ENCODE results near the gene CEP104. TPM values are rescaled to one million over a fixed set of nuclear protein-coding genes. Genes with fewer than 3 reads are reported as not detected.

Gene CEP104
- total and polyA plus RNA-seq, 9 of the 15 experiments (the other 6 are each of a cell fraction or from before 2014, with no cell fraction given): 11.2 to 63.4 (median 42.6) TPM

DNA sequence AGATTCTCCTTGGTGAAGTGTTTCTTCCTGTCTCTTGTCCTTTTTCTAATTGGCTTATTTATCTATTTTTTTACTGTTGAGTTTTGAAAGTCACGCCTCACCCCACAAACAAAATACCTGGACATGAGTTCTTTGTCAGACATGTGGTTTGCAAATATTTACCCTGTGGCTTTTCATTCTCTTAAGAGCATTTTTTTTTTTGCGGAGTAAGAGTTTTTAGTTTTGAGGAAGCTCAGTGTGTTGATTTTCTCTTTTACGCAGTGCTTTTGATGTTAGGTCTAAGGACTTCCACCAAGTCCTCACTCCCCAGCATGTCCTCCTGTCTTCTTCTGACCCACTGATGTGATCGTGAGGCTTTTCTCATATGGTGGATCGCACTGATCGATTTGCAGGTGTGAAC, 7.9 kb upstream of the CEP104 start:
- no peak for ATAC-seq
- Histone ChIP-seq H2AFZ (ENCODE audit: low read depth, low read length) (no peak overlapping the region), H3K9me1 (ENCODE audit: control insufficient read depth, insufficient read depth, low read length) (no peaks in the 10 kb centered on the region), H3K27me3 (ENCODE audit: control insufficient read depth in 2 of 2, insufficient read depth in 2 of 2, low read length in 2 of 2) (no peaks in the 10 kb centered on the region), H3K4me1 (replicated peaks in 1 of 2; ENCODE audit: control insufficient read depth in 2 of 2, insufficient read depth in 2 of 2, low read length in 2 of 2) (peaks cover 12 to 21% of the 10 kb centered on the region in 2 experiments; a peak in 4 of 5 replicates), H3K9ac (ENCODE audit: insufficient read depth in 1 of 2, low read depth in 2 of 2, low read length in 2 of 2) (no peak overlapping the region), H3K79me2 (ENCODE audit: control insufficient read depth, insufficient read depth, low read length) (no peaks in the 10 kb centered on the region), H3K9me3 (replicated peaks; ENCODE audit: control insufficient read depth, insufficient read depth, low read depth, low read length) (0 out of 2 replicates have a peak, but pooled peaks cover 2% of the 10 kb centered on the region), H4K20me1 (replicated peaks; ENCODE audit: control insufficient read depth, insufficient read depth, low read length) (no peaks in the 10 kb centered on the region), H3K36me3 (ENCODE audit: control insufficient read depth, insufficient read depth, low read length) (peaks cover 28% of the 10 kb centered on the region), H3K27ac (ENCODE audit: extremely low read depth, low read depth, low read length) (no peak overlapping the region), H3K4me3 (no peak overlapping the region), H3K4me2 (ENCODE audit: insufficient read depth, low read length) (no peak overlapping the region)
- in situ Hi-C loops (cut with MboI) (no loop called here), intact Hi-C loops (cut with micrococcal nuclease) (no loop called here)
- ChIA-PET CTCF (ENCODE audit: low intra/inter-chr PET ratio) (no interaction called here), POLR2A (interaction anchor here (0.6 to 0.8 kb wide), 3 partner anchors 8 to 91 kb away, joined by 3 read pairs; partner anchors contain the start of genes CEP104 and DFFB)
- no TSS peak for BruUV-seq (replicated peaks)
- no peak for TF ChIP-seq NFIX (CRISPR knock-in tag; IDR thresholded peaks at IDR 0.05; ENCODE audit: low read depth)
- TF ChIP-seq ZNF324 (CRISPR knock-in tag; IDR thresholded peaks at IDR 0.05): no peak
- TF ChIP-seq ZNF184 (CRISPR knock-in tag; IDR thresholded peaks at IDR 0.05): no peak
- TF ChIP-seq HNRNPH1 (optimal IDR thresholded peaks at IDR 0.05; ENCODE audit: low read depth, low read length): no peak
- no peak for DNase-seq (ENCODE audit: extremely low read depth in 1 of 4, low spot score in 3 of 4)
- WGBS (ENCODE audit: insufficient coverage, low coverage, missing lambda C conversion rate): 94% methylated on average over 6 of the region's 6 CpGs
- no peak for FAIRE-seq

GRCh38 chr1:3863231-3863935, 6.4 kb upstream of the CEP104 start:
- no peak for ATAC-seq
- intact Hi-C loops (cut with micrococcal nuclease): no loop called here
- 70% methylated on average over 12 of the region's 12 CpGs for WGBS (ENCODE audit: insufficient coverage, low coverage, missing lambda C conversion rate)
- no peak for TF ChIP-seq NFXL1 (CRISPR knock-in tag; IDR thresholded peaks at IDR 0.05)
- peak; percentile 40 for TF ChIP-seq PRDM10 (IDR thresholded peaks at IDR 0.05; ENCODE audit: partially characterized antibody)
- TF ChIP-seq BDP1 (IDR thresholded peaks at IDR 0.05; ENCODE audit: insufficient read depth, insufficient read length): no peak
- no peak for TF ChIP-seq ILK (tag; IDR thresholded peaks at IDR 0.05; ENCODE audit: borderline replicate concordance, low read depth)
- no peak for TF ChIP-seq ZNF253 (CRISPR knock-in tag; conservative IDR thresholded peaks at IDR 0.05)
- no peak for TF ChIP-seq RFX1 (IDR thresholded peaks at IDR 0.05)
- TF ChIP-seq ZZZ3 (IDR thresholded peaks at IDR 0.05): no peak
- TF ChIP-seq RCOR1 (IDR thresholded peaks at IDR 0.05; ENCODE audit: borderline replicate concordance in 1 of 2, low read depth in 2 of 2, low read length in 2 of 2): no peak
- TF ChIP-seq LEF1 (IDR thresholded peaks at IDR 0.05): no peak

More at GRCh38 chr1:3863231-3863935, 6.4 kb upstream of the CEP104 start:
- H3K4me3 ChIP-seq: no peak overlapping the region
- CTCF ChIA-PET (ENCODE audit: low intra/inter-chr PET ratio): no interaction called here
- peaks cover 23% of the 10 kb centered on the region for H3K36me3 ChIP-seq (ENCODE audit: control insufficient read depth, insufficient read depth, low read length)
- no peaks in the 10 kb centered on the region for H4K20me1 ChIP-seq (replicated peaks; ENCODE audit: control insufficient read depth, insufficient read depth, low read length)
- peaks cover 4 to 19% of the 10 kb centered on the region in 2 experiments; a peak in 3 of 5 replicates for H3K4me1 ChIP-seq (replicated peaks in 1 of 2; ENCODE audit: control insufficient read depth in 2 of 2, insufficient read depth in 2 of 2, low read length in 2 of 2)
- no peak overlapping the region for H3K9ac ChIP-seq (ENCODE audit: insufficient read depth in 1 of 2, low read depth in 2 of 2, low read length in 2 of 2)
- BruUV-seq (replicated peaks): no TSS peak
- POLR2A ChIA-PET: interaction anchor here (0.6 to 1.1 kb wide), 2 partner anchors 15 to 17 kb away, joined by 4 to 5 read pairs; no protein-coding TSS in a partner anchor
- peaks cover 5% of the 10 kb centered on the region for H3K79me2 ChIP-seq (ENCODE audit: control insufficient read depth, insufficient read depth, low read length)
- H3K4me2 ChIP-seq (ENCODE audit: insufficient read depth, low read length): no peak overlapping the region
- H3K27ac ChIP-seq (ENCODE audit: extremely low read depth, low read depth, low read length): no peak overlapping the region
- H3K9me3 ChIP-seq (replicated peaks; ENCODE audit: control insufficient read depth, insufficient read depth, low read depth, low read length): 0 out of 2 replicates have a peak, but pooled peaks cover under 1% of the 10 kb centered on the region
- DNase-seq (ENCODE audit: extremely low read depth in 1 of 4, low spot score in 3 of 4): no peak
- in situ Hi-C loops (cut with MboI): no loop called here
- H2AFZ ChIP-seq (ENCODE audit: low read depth, low read length): no peak overlapping the region
- no peaks in the 10 kb centered on the region for H3K27me3 ChIP-seq (ENCODE audit: control insufficient read depth in 2 of 2, insufficient read depth in 2 of 2, low read length in 2 of 2)
- no peaks in the 10 kb centered on the region for H3K9me1 ChIP-seq (ENCODE audit: control insufficient read depth, insufficient read depth, low read length)
- peak; percentile 56 for FAIRE-seq
